ENCODE data around the gene PPAN.

The PPAN gene

DNA sequence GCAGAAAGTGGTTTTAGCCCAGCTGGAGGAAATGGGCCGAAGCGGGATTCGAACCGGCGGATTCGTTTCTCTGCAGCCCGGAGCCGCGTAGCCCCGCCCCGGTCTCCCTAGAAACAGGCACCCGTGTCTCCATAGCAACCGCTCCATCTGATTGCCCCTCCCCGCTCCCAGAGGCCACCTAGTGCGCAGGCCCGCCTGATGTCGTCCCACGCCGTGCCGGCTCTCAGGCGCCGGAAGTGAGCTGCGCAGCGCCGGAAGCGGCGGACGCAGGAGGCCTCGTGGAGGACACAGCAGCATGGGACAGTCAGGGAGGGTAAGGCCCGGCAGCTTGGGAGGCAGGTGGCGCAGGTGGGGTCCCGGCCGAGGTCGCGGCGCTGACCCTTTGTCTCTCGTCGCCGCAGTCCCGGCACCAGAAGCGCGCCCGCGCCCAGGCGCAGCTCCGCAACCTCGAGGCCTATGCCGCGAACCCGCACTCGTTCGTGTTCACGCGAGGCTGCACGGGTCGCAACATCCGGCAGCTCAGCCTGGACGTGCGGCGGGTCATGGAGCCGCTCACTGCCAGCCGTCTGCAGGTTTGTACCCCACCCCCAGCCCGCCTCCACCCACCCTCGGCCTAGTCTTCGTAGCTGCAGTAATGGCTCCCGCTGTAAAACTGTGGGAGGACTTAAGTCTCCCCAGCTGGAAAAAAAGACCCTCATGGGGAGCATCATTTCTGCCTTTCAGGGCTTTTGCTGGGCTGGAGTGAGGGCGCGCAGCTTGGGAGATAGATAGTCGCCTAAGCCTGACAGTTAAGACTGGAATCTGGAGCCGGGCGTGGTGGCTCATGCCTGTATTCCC lies at the start of gene PPAN:
PPAN (plus strand) TSS at position 263 of the 837 bp plus-strand sequence; CDS start at position 296, 33 bp downstream.
- peak; percentile 100 for DNase-seq

DNA sequence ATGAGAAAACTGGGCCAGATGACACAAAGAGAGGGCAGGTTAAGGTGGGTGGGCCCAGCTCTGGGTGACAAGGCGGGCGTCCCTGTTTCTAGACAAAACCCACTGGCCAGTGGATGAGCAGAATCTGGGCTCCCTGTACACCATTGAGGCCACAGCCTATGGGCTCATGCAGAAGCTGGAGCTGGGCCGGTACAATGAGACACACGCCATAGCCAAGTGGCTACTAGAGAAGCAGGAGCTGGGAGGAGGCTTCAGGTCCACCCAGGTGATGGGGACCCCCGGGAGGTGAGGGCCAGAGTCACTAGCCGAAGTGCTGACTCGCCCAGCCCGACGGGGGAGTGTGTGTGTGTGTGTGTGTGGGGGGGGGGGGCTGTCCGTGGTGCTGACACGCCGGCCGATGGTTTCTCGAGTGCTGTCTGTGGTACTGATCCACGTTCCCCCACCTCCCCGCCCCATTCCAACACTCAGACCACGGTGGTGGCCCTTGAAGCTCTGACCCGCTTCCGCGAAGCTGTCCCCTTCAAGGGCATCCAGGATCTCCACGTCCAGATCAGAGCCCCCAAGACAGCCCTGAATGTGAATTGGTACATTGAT lies 44.3 kb upstream of the PPAN start:
- DNase-seq: peak; percentile 60

- DNase-seq: no peak
Observed at GRCh38 chr19:10068205-10068604, 38.0 kb upstream of the PPAN start.

GRCh38 chr19:10069046-10069445 lies 37.1 kb upstream of the PPAN start:
- no peak for DNase-seq

- DNase-seq: no peak
Observed at GRCh38 chr19:10070730-10071446, 35.3 kb upstream of the PPAN start.

- DNase-seq: peak; percentile 73
Observed at GRCh38 chr19:10074153-10074552, 32.0 kb upstream of the PPAN start.

- DNase-seq: no peak
Observed at GRCh38 chr19:10076535-10076934, 29.6 kb upstream of the PPAN start.

- DNase-seq: no peak
Observed at GRCh38 chr19:10078329-10078728, 27.8 kb upstream of the PPAN start.

- DNase-seq: no peak
Observed at GRCh38 chr19:10079031-10079453, 27.1 kb upstream of the PPAN start.

- DNase-seq: no peak
Observed at GRCh38 chr19:10083911-10084310, 22.3 kb upstream of the PPAN start.

- DNase-seq: no peak
Observed at GRCh38 chr19:10084803-10085202, 21.4 kb upstream of the PPAN start.

- peak; percentile 91 for DNase-seq
Observed at GRCh38 chr19:10085641-10086590, 20.2 kb upstream of the PPAN start, which contains the start of gene SHFL. TSS of gene SHFL (plus strand) at chr19:10086317. CDS start at chr19:10086428, 111 bp downstream.

DNA sequence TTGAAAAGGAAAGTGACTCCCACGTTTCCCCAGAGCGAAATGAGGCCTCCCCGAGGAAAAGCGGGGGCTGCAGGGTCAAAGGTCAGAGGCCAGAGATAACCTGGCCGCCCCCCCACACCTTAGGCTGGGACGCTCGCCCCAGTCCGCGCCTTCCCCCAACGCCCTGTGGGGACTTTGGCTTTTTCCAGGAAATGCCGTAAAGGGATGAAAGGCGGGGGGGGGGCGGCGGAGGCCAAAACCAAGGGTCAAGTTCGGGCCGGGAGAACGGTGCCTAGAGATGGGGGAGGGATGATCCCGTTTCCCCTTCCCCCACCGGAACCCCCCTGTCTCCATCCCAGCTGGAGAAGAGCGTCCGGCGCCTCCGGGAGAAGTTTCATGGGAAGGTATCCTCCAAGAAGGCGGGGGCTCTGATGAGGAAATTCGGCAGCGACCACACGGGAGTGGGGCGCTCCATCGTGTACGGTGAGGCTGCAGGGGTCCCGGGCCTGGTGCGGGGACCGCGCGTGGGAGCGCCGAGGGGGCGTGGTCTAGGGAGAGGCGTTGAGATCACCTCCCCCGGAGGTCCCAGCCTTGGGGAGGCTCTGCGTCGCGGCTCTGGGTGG lies 19.5 kb upstream of the PPAN start:
- DNase-seq: peak; percentile 29

- no peak for DNase-seq
Observed at GRCh38 chr19:10087296-10088061, 18.7 kb upstream of the PPAN start.

GRCh38 chr19:10088949-10089554 lies 17.1 kb upstream of the PPAN start:
- DNase-seq: no peak

GRCh38 chr19:10089801-10090375 lies 16.3 kb upstream of the PPAN start:
- DNase-seq: no peak

DNA sequence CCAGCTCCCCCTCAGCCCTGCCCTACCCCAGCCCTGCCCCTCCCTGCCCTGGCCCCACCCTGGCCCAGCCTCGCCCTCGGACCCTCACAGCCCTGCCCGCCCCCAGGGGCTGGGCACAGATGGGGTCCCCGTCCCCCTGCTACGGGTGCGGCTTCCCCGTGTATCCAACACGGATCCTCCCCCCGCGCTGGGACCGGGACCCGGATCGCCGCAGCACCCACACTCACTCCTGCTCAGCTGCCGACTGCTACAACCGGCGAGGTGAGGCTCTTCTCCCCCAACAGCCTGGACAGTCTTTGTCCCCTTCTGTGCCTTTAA lies 14.8 kb upstream of the PPAN start:
- no peak for DNase-seq

GRCh38 chr19:10091895-10092641 lies 14.1 kb upstream of the PPAN start:
- peak; percentile 71 for DNase-seq

- DNase-seq: no peak
Observed at GRCh38 chr19:10092648-10093294, 13.4 kb upstream of the PPAN start.
